SU-DHL-6 (cell line): ENCODE measurements around the gene PTPRN2.

Experiments
- H2AFZ ChIP-seq: fragments of 200-600 bp; sonication (generic); 2 replicates; pipeline ENCODE4 v1.6.1; 2014; ENCODE audit warnings: low read depth, mild to moderate bottlenecking, moderate library complexity, mixed read lengths, antibody characterized with exemption, low read length; ENCODE audit not compliant: severe bottlenecking
- H3F3A ChIP-seq: fragments of 200-600 bp; shearing (Covaris generic); 2 replicates; pipeline ENCODE4 v1.6.0; 2016; ENCODE audit warnings: antibody characterized with exemption, mild to moderate bottlenecking; ENCODE audit not compliant: insufficient read depth
- H3K27ac ChIP-seq: fragments of 200-600 bp; sonication (generic); 2 replicates; pipeline ENCODE4 v1.5.1; 2016; ENCODE audit warnings: low read depth, mild to moderate bottlenecking, low read length, moderate library complexity, mixed read lengths
- H3K27me3 ChIP-seq: fragments of 200-600 bp; sonication (generic), shearing (Covaris generic); 2 replicates; pipeline ENCODE4 v1.6.0; 2014; ENCODE audit warnings: mild to moderate bottlenecking, low read length
- H3K36me3 ChIP-seq: fragments of 200-600 bp; sonication (generic); 2 replicates; pipeline ENCODE4 v1.6.1; 2014; ENCODE audit warnings: mild to moderate bottlenecking, low read length, mixed read lengths
- H3K4me2 ChIP-seq: fragments of 300-600, 200-600 bp; shearing (Covaris generic), sonication (generic); 2 replicates; pipeline ENCODE4 v1.6.0; 2014; ENCODE audit warnings: low read length, low read depth, mild to moderate bottlenecking; ENCODE audit not compliant: poor library complexity, severe bottlenecking
- H3K4me3 ChIP-seq: fragments of 200-600 bp; sonication (generic); 2 replicates; pipeline ENCODE4 v1.5.1; 2014; ENCODE audit warnings: antibody characterized with exemption, low read length, mild to moderate bottlenecking, mixed read lengths; ENCODE audit not compliant: insufficient read depth, poor library complexity, severe bottlenecking
- H3K79me2 ChIP-seq: fragments of 200-600 bp; sonication (generic); 2 replicates; pipeline ENCODE4 v1.6.1; 2014; ENCODE audit warnings: mild to moderate bottlenecking, low read length, moderate library complexity; ENCODE audit not compliant: insufficient read depth
- H3K9ac ChIP-seq: fragments of 200-600 bp; sonication (generic); 2 replicates; pipeline ENCODE4 v1.7.0; 2014; ENCODE audit warnings: mild to moderate bottlenecking, low read length
- H3K9me2 ChIP-seq: fragments of 200-600 bp; sonication (generic); replicated peaks from 2 replicates; pipeline ENCODE4 v1.6.1; 2014; ENCODE audit warnings: low read length; ENCODE audit not compliant: insufficient read depth
- H3K9me3 ChIP-seq: fragments of 200-600 bp; sonication (generic); 2 replicates; pipeline ENCODE4 v1.6.1; 2014; ENCODE audit warnings: low read length, mixed read lengths; ENCODE audit not compliant: insufficient read depth
- H4K20me1 ChIP-seq: fragments of 200-600 bp; sonication (generic); 2 replicates; pipeline ENCODE4 v1.6.1; 2014; ENCODE audit warnings: low read depth, mild to moderate bottlenecking, antibody characterized with exemption, low read length, moderate library complexity, mixed read lengths
- EZH2phosphoT487 ChIP-seq: fragments of 200-600 bp; sonication (generic), shearing (Covaris generic); conservative IDR thresholded peaks from 2 replicates; pipeline ENCODE4 v1.6.1; 2018; ENCODE audit warnings: mild to moderate bottlenecking, antibody characterized with exemption, low read length, moderate library complexity, mixed read lengths
- TF ChIP-seq, protein P1 (sequence below): fragments of 200-600 bp; sonication (generic); IDR thresholded peaks from one replicate; pipeline ENCODE4 v1.5.1; 2017; ENCODE audit warnings: antibody characterized with exemption, mild to moderate bottlenecking, low read length, moderate library complexity; ENCODE audit not compliant: insufficient read depth, poor library complexity, severe bottlenecking

The PTPRN2 gene

DNA sequence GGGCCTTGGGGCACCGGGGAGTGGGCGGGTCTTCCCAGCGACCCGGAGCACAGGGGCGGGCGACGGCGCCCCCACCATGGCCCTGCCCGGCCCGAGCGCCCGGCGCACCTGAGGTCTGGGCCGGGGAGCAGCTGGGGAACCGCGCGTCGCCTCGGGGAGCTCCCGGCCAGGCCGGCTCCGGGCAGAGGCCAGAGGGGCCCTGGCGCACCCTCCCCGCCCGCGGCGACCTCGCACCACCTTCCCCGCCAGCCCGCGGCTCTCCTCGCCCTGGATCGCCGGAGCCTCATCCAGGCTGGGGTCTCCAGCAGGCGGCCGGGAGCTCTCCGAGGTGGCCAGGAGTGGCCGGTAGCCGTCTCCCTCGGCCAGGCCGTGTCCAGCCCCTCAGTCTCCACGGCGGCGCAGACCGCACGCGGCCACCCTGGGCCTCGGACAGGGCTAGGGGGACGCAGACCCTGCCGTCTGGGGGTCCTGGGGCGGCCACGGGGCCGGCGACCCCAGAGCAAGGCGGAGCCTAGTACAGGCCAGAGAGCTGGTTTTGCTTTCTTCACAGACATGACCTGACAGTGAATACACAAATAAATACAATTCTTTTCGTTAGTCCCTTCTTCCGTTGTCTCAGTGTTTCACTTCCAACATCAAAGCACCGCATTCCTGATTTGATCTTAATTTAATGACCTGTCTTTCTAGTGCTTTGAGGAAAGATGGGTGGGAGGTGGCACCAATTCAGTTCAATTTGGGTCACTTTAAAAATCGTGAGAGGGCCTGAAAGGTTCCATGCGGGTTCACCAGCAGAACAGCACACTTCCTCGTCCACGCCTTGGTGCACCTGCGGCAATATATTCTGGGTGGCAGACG lies 893.9 kb downstream of the PTPRN2 start:
- no peaks in the 10 kb centered on the region for H3K9me3 ChIP-seq
- no peak overlapping the region for H3K4me2 ChIP-seq
- H3K79me2 ChIP-seq: no peaks in the 10 kb centered on the region
- no peak overlapping the region for H3K4me3 ChIP-seq
- no peak overlapping the region for H2AFZ ChIP-seq
- no peaks in the 10 kb centered on the region for H4K20me1 ChIP-seq
- no peak for TF ChIP-seq EZH2phosphoT487
- TF ChIP-seq, protein P1, sequence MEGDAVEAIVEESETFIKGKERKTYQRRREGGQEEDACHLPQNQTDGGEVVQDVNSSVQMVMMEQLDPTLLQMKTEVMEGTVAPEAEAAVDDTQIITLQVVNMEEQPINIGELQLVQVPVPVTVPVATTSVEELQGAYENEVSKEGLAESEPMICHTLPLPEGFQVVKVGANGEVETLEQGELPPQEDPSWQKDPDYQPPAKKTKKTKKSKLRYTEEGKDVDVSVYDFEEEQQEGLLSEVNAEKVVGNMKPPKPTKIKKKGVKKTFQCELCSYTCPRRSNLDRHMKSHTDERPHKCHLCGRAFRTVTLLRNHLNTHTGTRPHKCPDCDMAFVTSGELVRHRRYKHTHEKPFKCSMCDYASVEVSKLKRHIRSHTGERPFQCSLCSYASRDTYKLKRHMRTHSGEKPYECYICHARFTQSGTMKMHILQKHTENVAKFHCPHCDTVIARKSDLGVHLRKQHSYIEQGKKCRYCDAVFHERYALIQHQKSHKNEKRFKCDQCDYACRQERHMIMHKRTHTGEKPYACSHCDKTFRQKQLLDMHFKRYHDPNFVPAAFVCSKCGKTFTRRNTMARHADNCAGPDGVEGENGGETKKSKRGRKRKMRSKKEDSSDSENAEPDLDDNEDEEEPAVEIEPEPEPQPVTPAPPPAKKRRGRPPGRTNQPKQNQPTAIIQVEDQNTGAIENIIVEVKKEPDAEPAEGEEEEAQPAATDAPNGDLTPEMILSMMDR: no peak
- H3K9ac ChIP-seq: no peak overlapping the region
- H3K9me2 ChIP-seq: no peaks in the 10 kb centered on the region
- H3K27me3 ChIP-seq: no peaks in the 10 kb centered on the region
- no peaks in the 10 kb centered on the region for H3F3A ChIP-seq
- H3K36me3 ChIP-seq: no peaks in the 10 kb centered on the region
- H3K27ac ChIP-seq: no peak overlapping the region

DNA sequence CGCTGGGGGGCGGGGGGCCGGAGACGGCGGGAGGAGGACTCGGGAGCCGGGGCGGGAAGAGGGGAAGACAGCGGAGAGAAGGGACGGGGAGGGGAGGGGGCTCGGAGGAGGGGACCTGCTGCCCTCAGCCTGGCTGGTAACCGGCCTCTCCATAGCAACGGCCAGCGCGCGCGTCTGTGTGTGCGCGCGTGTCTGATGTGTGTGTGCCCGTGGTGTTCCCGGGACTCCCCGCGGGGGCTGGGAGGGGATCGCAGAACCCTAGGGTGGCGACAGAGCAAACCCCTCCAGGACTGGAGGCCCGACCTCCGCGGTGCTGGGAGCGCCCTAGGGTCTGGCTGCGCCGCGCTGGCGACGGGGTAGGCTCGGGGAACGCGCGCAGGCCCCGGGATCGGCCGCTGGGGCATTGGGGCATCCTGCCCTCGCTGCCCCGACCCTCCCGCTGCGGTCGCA lies 894.5 kb downstream of the PTPRN2 start:
- no peaks in the 10 kb centered on the region for H3K9me2 ChIP-seq
- H2AFZ ChIP-seq: no peak overlapping the region
- H3K4me3 ChIP-seq: no peak overlapping the region
- no peaks in the 10 kb centered on the region for H3K27me3 ChIP-seq
- no peaks in the 10 kb centered on the region for H4K20me1 ChIP-seq
- no peaks in the 10 kb centered on the region for H3K79me2 ChIP-seq
- no peak overlapping the region for H3K9ac ChIP-seq
- TF ChIP-seq EZH2phosphoT487: no peak
- TF ChIP-seq, protein P1: no peak
- H3K4me2 ChIP-seq: no peak overlapping the region
- H3K36me3 ChIP-seq: no peaks in the 10 kb centered on the region
- H3K9me3 ChIP-seq: no peaks in the 10 kb centered on the region
- no peak overlapping the region for H3K27ac ChIP-seq
- H3F3A ChIP-seq: no peaks in the 10 kb centered on the region

DNA sequence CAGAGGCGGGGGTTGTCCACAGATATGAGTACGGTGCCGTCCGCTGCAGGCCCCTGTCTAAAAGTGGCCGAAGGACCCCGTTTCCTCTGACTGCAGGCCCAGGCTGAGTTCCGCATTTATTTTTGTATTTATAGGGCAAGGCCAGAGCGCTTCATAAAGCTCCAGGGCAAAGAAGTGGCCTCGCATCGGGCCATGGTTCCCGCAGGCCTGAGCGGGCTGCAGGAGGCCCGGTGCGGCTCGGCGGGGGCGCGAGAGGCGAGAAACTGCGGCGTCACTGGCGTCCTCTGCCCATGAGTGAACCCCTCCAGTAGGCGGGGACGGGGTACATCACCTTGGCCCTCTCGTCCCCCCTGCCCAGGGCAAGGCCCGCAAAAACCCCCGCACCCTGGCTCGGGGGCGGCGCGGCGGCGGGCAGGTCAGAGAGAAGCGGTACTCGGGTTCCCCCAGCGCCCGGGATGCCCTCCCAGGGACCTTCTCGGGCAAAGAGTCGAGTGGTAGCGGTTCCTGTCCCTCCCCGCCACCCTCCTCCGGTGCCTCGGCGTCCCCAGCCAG lies 895.1 kb downstream of the PTPRN2 start:
- H3K9me3 ChIP-seq: no peaks in the 10 kb centered on the region
- TF ChIP-seq, protein P1: no peak
- TF ChIP-seq EZH2phosphoT487: no peak
- no peak overlapping the region for H3K9ac ChIP-seq
- H2AFZ ChIP-seq: no peak overlapping the region
- no peaks in the 10 kb centered on the region for H3K9me2 ChIP-seq
- H3K4me3 ChIP-seq: no peak overlapping the region
- H3K27ac ChIP-seq: no peak overlapping the region
- no peak overlapping the region for H3K4me2 ChIP-seq
- H3K36me3 ChIP-seq: no peaks in the 10 kb centered on the region
- H3K27me3 ChIP-seq: no peaks in the 10 kb centered on the region
- no peaks in the 10 kb centered on the region for H3F3A ChIP-seq
- H3K79me2 ChIP-seq: no peaks in the 10 kb centered on the region
- no peaks in the 10 kb centered on the region for H4K20me1 ChIP-seq
